ENCODE measurements around the gene FAM20C. TPM values are rescaled to one million over a fixed set of nuclear protein-coding genes. Genes with fewer than 3 reads are reported as not detected.

FAM20C gene
- total RNA-seq, 2 donors from 2014 or later: 33.5 to 53.5 TPM

DNA sequence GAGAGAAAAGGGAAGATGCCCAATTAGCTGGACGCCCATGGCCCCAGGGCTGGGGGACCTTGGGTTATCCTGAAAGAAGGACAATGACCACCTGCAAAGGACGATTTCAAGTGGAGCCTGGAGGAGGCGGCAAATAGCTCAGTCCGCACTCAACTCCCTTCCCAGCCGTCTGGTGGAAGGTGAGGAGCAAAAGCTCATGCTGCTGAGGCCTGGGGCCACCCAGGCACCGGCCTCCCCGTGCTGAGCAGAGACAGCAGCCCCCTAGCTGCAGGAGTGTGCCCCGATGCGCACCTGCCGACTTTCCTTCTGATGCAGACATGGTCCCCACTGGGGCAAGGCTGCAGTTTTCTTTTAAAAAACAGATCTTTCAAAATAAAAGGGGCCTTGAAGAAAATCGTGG, 7.9 kb downstream of the FAM20C start:
- no peak overlapping the region for H3K4me3 ChIP-seq (ENCODE audit: low read length)
- DNase-seq: no peak
- Mint-ChIP-seq H3K27me3 (ENCODE audit: insufficient read depth) (no peaks in the 10 kb centered on the region), H3K27ac (no peak overlapping the region), H3K4me1 (peaks cover 1% of the 10 kb centered on the region), H3K9me3 (peaks cover 9% of the 10 kb centered on the region), H3K36me3 (ENCODE audit: low read depth) (peaks cover 57% of the 10 kb centered on the region), H3K4me3 (no peak overlapping the region)
- 88 to 91% methylated on average over 9 to 11 of the region's 11 CpGs for WGBS, 2 experiments (ENCODE audit: insufficient coverage in 1 of 2, insufficient read length in 1 of 2)
- H3K9ac ChIP-seq (ENCODE audit: extremely low read depth, low read length, poor library complexity, severe bottlenecking): no peak overlapping the region
- no peaks in the 10 kb centered on the region for H3K9me3 ChIP-seq (ENCODE audit: control insufficient read depth, low read length)
- no peaks in the 10 kb centered on the region for H3K27me3 ChIP-seq (ENCODE audit: control insufficient read depth, insufficient read depth, low read length, poor library complexity, severe bottlenecking)
- peaks cover 10% of the 10 kb centered on the region for H3K36me3 ChIP-seq (ENCODE audit: control insufficient read depth, insufficient read depth, low read length)
- TF ChIP-seq CTCF (conservative IDR thresholded peaks at IDR 0.05): no peak
- no peak overlapping the region for H3K27ac ChIP-seq (ENCODE audit: low read depth, low read length)
- H3K4me1 ChIP-seq (ENCODE audit: control insufficient read depth, insufficient read depth, low read length): no peaks in the 10 kb centered on the region

DNA sequence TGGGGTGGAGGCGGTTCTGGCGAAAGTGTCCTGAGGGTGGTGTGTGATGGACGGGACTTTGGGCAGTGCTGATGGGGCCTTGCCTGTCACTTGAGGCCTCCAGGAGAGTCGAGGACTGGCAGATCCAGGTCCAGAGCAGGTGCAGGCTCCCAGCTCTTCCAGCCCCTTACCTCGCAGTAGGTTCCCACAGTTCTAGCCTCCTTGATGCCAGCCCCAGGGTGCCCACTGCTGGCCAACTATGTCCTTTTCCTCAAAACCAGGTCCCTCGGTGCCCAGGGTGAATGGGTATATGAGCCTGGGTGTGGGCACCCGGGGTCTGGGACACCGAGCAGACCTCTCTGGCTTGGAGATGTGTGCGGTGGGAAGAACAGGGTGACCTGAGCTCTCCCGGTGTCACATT, 8.3 kb downstream of the FAM20C start:
- no peak overlapping the region for H3K4me3 Mint-ChIP-seq
- 93 to 94% methylated on average over 7 to 10 of the region's 10 CpGs for WGBS, 2 experiments (ENCODE audit: insufficient coverage in 1 of 2, insufficient read length in 1 of 2)
- H3K9me3 ChIP-seq (ENCODE audit: control insufficient read depth, low read length): no peaks in the 10 kb centered on the region

GRCh38 chr7:204326-204725, 12.0 kb downstream of the FAM20C start:
- Histone ChIP-seq H3K9me3 (ENCODE audit: control insufficient read depth, low read length) (no peaks in the 10 kb centered on the region), H3K9ac (ENCODE audit: extremely low read depth, low read length, poor library complexity, severe bottlenecking) (no peak overlapping the region), H3K36me3 (ENCODE audit: control insufficient read depth, insufficient read depth, low read length) (no peaks in the 10 kb centered on the region), H3K27me3 (ENCODE audit: control insufficient read depth, insufficient read depth, low read length, poor library complexity, severe bottlenecking) (no peaks in the 10 kb centered on the region), H3K27ac (ENCODE audit: low read depth, low read length) (no peak overlapping the region), H3K4me3 (ENCODE audit: low read length) (no peak overlapping the region), H3K4me1 (ENCODE audit: control insufficient read depth, insufficient read depth, low read length) (no peaks in the 10 kb centered on the region)
- peaks cover 49% of the 10 kb centered on the region for H3K36me3 Mint-ChIP-seq (ENCODE audit: low read depth)
- peaks cover 14% of the 10 kb centered on the region for H3K9me3 Mint-ChIP-seq
- DNase-seq: no peak
- H3K4me1 Mint-ChIP-seq: no peaks in the 10 kb centered on the region
- peaks cover 2% of the 10 kb centered on the region for H3K27me3 Mint-ChIP-seq (ENCODE audit: insufficient read depth)
- no peak overlapping the region for H3K27ac Mint-ChIP-seq
- WGBS, 2 experiments (ENCODE audit: insufficient coverage in 1 of 2, insufficient read length in 1 of 2): 94 to 96% methylated on average over 13 to 17 of the region's 17 CpGs
- no peak for TF ChIP-seq CTCF (conservative IDR thresholded peaks at IDR 0.05)
- H3K4me3 Mint-ChIP-seq: no peak overlapping the region

More for the DNA sequence above, 8.3 kb downstream of the FAM20C start:
- peak; percentile 64 for DNase-seq
- Mint-ChIP-seq H3K4me1 (no peaks in the 10 kb centered on the region), H3K9me3 (peaks cover 10% of the 10 kb centered on the region), H3K36me3 (ENCODE audit: low read depth) (peaks cover 57% of the 10 kb centered on the region), H3K27me3 (ENCODE audit: insufficient read depth) (no peaks in the 10 kb centered on the region), H3K27ac (no peak overlapping the region)
- Histone ChIP-seq H3K27ac (ENCODE audit: low read depth, low read length) (no peak overlapping the region), H3K4me3 (ENCODE audit: low read length) (no peak overlapping the region), H3K4me1 (ENCODE audit: control insufficient read depth, insufficient read depth, low read length) (no peaks in the 10 kb centered on the region), H3K27me3 (ENCODE audit: control insufficient read depth, insufficient read depth, low read length, poor library complexity, severe bottlenecking) (no peaks in the 10 kb centered on the region), H3K9ac (ENCODE audit: extremely low read depth, low read length, poor library complexity, severe bottlenecking) (no peak overlapping the region), H3K36me3 (ENCODE audit: control insufficient read depth, insufficient read depth, low read length) (peaks cover 10% of the 10 kb centered on the region)
- peak; percentile 44 for TF ChIP-seq CTCF (conservative IDR thresholded peaks at IDR 0.05)

Data from endodermal cell (in vitro differentiated cells).